ENCODE results near the gene CTF1. TPM values are rescaled to one million over a fixed set of nuclear protein-coding genes. Genes with fewer than 3 reads are reported as not detected.
"Not testable (repeated sequence)": the region's sequence is repeated elsewhere in the genome, so short reads cannot be mapped to it uniquely, and the experiment has no call there.

Gene CTF1
- total and polyA plus RNA-seq, 4 donors: 0.19 to 0.75 (median 0.35) TPM; not detected in 1

- no peaks in the 10 kb centered on the region for H3K36me3 ChIP-seq (ENCODE audit: control insufficient read depth in 4 of 4, insufficient read depth in 3 of 4, low read depth in 1 of 4, low read length in 3 of 4)
- H3K27me3 ChIP-seq (ENCODE audit: control insufficient read depth in 4 of 4, insufficient read depth in 4 of 4, low read length in 3 of 4): no peaks in the 10 kb centered on the region
- H3K4me3 ChIP-seq (ENCODE audit: low read depth in 1 of 3, low read length in 3 of 3): no peak overlapping the region
- H3K27ac ChIP-seq (ENCODE audit: low read depth in 1 of 2, low read length in 2 of 2): no peak overlapping the region
- WGBS: 96% methylated on average over 3 of the region's 3 CpGs
- H3K4me1 ChIP-seq (ENCODE audit: control insufficient read depth in 4 of 4, insufficient read depth in 4 of 4, low read length in 3 of 4): no peaks in the 10 kb centered on the region
- H3K9me3 ChIP-seq (ENCODE audit: control insufficient read depth in 4 of 4, low read length in 3 of 4): no peaks in the 10 kb centered on the region
- H3K9ac ChIP-seq (ENCODE audit: low read depth in 1 of 2, low read length in 2 of 2): no peak overlapping the region
- no peak for TF ChIP-seq ATF3 (IDR thresholded peaks at IDR 0.05)
- no peak for TF ChIP-seq JUND (IDR thresholded peaks at IDR 0.05)
- TF ChIP-seq CTCF (IDR thresholded peaks at IDR 0.05; ENCODE audit: low read depth, low read length, missing input control): no peak
- no peak for TF ChIP-seq FOXA1 (IDR thresholded peaks at IDR 0.05)
- no peak for TF ChIP-seq HNF4G (IDR thresholded peaks at IDR 0.05)
- no peak for TF ChIP-seq ZBTB33 (IDR thresholded peaks at IDR 0.05)
- TF ChIP-seq NR2F2 (IDR thresholded peaks at IDR 0.05): no peak
- TF ChIP-seq TAF1 (conservative IDR thresholded peaks at IDR 0.05): no peak
- TF ChIP-seq RXRA (IDR thresholded peaks at IDR 0.05): no peak
- no peak for TF ChIP-seq RAD21 (IDR thresholded peaks at IDR 0.05)
- no peak for DNase-seq (ENCODE audit: low spot score)
Measured at GRCh38 chr16:30858111-30858495, 38.3 kb upstream of the CTF1 start.

GRCh38 chr16:30858829-30859423 is 37.5 kb upstream of the CTF1 start:
- Histone ChIP-seq H3K9me3 (ENCODE audit: control insufficient read depth in 4 of 4, low read length in 3 of 4) (no peaks in the 10 kb centered on the region), H3K27me3 (ENCODE audit: control insufficient read depth in 4 of 4, insufficient read depth in 4 of 4, low read length in 3 of 4) (no peaks in the 10 kb centered on the region), H3K27ac (ENCODE audit: low read depth in 1 of 2, low read length in 2 of 2) (no peak overlapping the region), H3K36me3 (ENCODE audit: control insufficient read depth in 4 of 4, insufficient read depth in 3 of 4, low read depth in 1 of 4, low read length in 3 of 4) (no peaks in the 10 kb centered on the region), H3K9ac (ENCODE audit: low read depth in 1 of 2, low read length in 2 of 2) (no peak overlapping the region), H3K4me3 (ENCODE audit: low read depth in 1 of 3, low read length in 3 of 3) (no peak overlapping the region), H3K4me1 (ENCODE audit: control insufficient read depth in 4 of 4, insufficient read depth in 4 of 4, low read length in 3 of 4) (no peaks in the 10 kb centered on the region)
- no peak for DNase-seq (ENCODE audit: low spot score)
- WGBS: 91% methylated on average over 4 of the region's 4 CpGs
- TF ChIP-seq CTCF (IDR thresholded peaks at IDR 0.05; ENCODE audit: low read depth, low read length, missing input control): no peak
- TF ChIP-seq SP1 (IDR thresholded peaks at IDR 0.05): no peak
- TF ChIP-seq TAF1 (conservative IDR thresholded peaks at IDR 0.05): no peak
- TF ChIP-seq RXRA (IDR thresholded peaks at IDR 0.05): no peak
- no peak for TF ChIP-seq HNF4G (IDR thresholded peaks at IDR 0.05)
- TF ChIP-seq ATF3 (IDR thresholded peaks at IDR 0.05): no peak
- TF ChIP-seq ZBTB33 (IDR thresholded peaks at IDR 0.05): no peak

- not testable (repeated sequence) for DNase-seq (ENCODE audit: low spot score); H3K36me3 ChIP-seq (ENCODE audit: control insufficient read depth in 4 of 4, insufficient read depth in 3 of 4, low read depth in 1 of 4, low read length in 3 of 4); H3K4me1 ChIP-seq (ENCODE audit: control insufficient read depth in 4 of 4, insufficient read depth in 4 of 4, low read length in 3 of 4); H3K4me3 ChIP-seq (ENCODE audit: low read depth in 1 of 3, low read length in 3 of 3); H3K27me3 ChIP-seq (ENCODE audit: control insufficient read depth in 4 of 4, insufficient read depth in 4 of 4, low read length in 3 of 4); H3K9me3 ChIP-seq (ENCODE audit: control insufficient read depth in 4 of 4, low read length in 3 of 4); H3K9ac ChIP-seq (ENCODE audit: low read depth in 1 of 2, low read length in 2 of 2); H3K27ac ChIP-seq (ENCODE audit: low read depth in 1 of 2, low read length in 2 of 2)
- 91% methylated on average over 7 of the region's 7 CpGs for WGBS
Measured at GRCh38 chr16:30860729-30861128, 35.7 kb upstream of the CTF1 start.

GRCh38 chr16:30863178-30863577 is 33.2 kb upstream of the CTF1 start:
- not testable (repeated sequence) for H3K27ac ChIP-seq (ENCODE audit: low read depth in 1 of 2, low read length in 2 of 2); H3K4me3 ChIP-seq (ENCODE audit: low read depth in 1 of 3, low read length in 3 of 3); H3K9ac ChIP-seq (ENCODE audit: low read depth in 1 of 2, low read length in 2 of 2); H3K4me1 ChIP-seq (ENCODE audit: control insufficient read depth in 4 of 4, insufficient read depth in 4 of 4, low read length in 3 of 4); DNase-seq (ENCODE audit: low spot score); H3K36me3 ChIP-seq (ENCODE audit: control insufficient read depth in 4 of 4, insufficient read depth in 3 of 4, low read depth in 1 of 4, low read length in 3 of 4); H3K9me3 ChIP-seq (ENCODE audit: control insufficient read depth in 4 of 4, low read length in 3 of 4); H3K27me3 ChIP-seq (ENCODE audit: control insufficient read depth in 4 of 4, insufficient read depth in 4 of 4, low read length in 3 of 4)
- 97% methylated on average over 3 of the region's 3 CpGs for WGBS
